G401.6 (cell line): ENCODE data around the gene EDDM13.
"Not testable (repeated sequence)": the region's sequence is repeated elsewhere in the genome, so short reads cannot be mapped to it uniquely, and the experiment has no call there.

Experiments used
- FAIRE-seq: peaks from 2 replicates; lab custom pipeline; 2012; peaks lifted over from hg19 to GRCh38; lab: Jason Lieb, UNC

Gene EDDM13

DNA sequence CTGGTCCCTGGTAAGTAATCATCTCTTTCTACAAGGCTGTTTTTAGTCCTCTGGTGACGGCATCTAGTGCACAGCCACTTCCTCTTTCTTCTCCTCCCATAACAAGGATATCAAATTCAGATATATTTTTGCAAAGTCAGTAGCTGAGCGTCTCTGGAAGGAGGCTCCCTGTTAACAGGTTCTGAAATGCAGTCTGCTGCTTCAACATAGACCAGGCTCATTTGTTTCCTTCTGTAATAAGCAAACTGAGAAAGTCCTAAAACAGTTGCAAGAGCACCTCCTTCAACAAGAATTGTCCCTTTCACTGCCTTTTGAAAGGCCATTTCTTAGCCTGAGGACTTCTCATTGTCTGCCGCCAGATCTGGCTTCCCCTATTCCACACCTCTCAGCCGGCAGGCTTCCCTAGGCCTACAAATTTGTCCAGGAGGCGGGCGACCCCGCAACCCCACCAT lies 49.5 kb downstream of the EDDM13 start:
- no peak for FAIRE-seq

DNA sequence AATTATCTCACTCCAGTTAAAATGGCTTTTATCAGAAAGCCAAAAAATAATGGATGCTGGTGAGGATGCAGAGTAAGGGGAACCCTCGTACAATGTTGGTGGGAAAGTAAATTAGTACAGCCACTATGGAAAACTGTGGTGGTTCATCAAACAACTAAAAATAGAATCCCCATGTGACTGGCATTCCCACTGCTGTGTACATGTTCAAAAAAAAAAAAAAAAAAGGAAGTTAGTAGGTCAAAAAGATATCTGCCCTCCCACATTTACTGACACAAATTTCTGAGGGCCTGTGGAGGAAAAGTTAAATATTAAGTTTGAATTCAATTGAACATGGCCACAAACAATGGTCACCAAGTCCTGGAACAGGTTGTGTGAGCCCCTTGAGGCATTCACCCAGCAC lies 51.9 kb downstream of the EDDM13 start:
- no peak for FAIRE-seq

DNA sequence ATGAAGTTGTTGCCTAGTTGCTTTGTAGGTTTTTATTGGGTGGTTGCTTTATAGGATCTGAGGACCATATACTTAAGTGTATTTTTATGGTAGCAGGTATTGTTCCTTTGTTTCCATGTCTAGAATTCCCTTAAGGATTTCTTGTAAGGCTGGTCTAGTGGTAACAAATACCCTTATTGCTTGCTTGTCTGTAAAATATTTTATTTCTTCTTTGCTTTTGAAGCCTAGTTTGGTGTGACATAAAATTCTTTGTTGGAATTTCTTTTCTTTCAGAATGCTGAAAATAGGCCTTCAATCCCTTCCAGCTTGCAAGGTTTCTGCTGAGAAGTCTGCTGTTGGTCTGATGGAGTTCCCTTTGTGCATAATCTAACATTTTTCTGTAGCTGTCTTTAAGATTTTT lies 60.1 kb downstream of the EDDM13 start:
- no peak for FAIRE-seq

DNA sequence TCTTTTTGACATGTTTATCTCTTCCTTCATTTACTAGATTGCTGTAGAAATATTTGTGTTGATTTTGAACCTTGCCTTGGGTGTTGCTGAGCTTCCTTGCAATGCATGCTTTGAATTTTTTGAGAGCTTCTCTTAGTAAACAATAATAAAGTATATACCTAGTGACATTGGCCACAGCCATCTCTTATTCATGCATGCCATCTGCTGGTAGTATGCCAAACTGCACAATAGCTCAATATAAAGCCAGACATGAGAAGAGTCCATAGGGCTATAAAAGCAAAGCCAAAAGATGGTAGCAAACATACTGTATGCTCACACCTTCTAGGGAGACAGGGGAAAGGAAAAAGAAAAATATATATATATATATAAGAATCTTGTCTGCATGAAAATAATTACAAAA lies 61.0 kb downstream of the EDDM13 start:
- FAIRE-seq, result peak; percentile 49

DNA sequence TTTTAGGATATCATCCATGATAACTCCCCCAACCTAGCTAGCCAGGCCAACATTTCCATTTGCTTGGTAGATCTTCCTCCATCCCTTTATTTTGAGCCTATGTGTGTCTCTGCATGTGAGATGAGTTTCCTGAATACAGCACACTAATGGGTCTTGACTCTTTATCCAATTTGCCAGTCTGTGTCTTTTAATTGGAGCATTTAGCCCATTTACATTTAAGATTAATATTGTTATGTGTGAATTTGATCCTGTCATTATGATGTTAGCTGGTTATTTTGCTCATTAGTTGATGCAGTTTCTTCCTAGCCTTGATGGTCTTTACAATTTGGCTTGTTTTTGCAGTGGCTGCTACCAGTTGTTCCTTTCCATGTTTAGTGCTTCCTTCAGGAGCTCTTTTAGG lies 62.8 kb downstream of the EDDM13 start:
- FAIRE-seq, result not testable (repeated sequence)

DNA sequence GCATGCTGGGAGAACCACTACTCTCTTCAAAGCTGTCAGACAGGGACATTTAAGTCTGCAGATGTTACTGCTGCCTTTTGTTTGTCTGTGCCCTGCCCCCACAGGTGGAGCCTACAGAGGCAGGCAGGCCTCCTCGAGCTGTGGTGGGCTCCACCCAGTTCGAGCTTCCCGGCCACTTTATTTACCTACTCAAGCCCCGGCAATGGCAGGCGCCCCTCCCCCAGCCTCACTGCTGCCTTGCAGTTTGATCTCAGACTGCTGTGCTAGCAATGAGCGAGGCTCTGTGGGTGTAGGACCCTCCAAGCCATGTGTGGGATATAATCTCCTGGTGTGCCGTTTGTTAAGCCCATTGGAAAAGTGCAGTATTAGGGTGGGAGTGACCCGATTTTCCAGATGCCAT lies 64.5 kb downstream of the EDDM13 start:
- not testable (repeated sequence) for FAIRE-seq

DNA sequence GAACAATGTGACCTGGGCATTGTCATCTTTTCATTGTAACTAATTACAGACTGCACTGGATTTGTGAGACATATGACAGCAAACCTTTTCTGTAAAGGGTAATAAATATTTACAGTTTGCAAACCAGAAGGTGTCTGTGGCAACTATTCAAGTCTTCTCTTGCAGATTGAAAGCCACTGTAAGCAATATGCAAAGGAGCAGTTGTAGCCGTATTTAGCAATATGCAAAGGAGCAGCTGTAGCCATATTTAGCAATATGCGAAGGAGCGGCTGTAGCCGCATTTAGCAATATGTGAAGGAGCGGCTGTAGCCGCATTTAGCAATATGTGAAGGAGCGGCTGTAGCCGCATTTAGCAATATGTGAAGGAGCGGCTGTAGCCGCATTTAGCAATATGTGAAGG lies 66.5 kb downstream of the EDDM13 start:
- FAIRE-seq, result not testable (repeated sequence)

DNA sequence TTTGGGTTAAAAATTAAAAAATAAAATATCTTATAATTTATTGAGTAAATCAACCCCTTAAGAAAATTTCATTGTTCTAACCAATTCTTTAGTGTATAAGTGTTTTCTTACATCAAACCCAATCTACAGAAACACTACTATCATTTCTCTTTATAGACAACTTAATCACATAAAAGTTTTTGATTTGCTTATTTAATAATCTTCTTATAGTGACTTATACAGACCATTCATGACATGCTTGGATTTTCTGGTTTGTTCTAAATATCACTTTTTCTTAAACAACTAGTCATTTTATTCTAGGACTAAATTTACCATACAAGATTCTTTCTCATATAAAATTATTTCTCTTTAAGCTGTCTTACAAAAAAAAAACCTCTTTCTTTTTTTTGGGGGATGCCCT lies 69.4 kb downstream of the EDDM13 start:
- peak; percentile 90 for FAIRE-seq

DNA sequence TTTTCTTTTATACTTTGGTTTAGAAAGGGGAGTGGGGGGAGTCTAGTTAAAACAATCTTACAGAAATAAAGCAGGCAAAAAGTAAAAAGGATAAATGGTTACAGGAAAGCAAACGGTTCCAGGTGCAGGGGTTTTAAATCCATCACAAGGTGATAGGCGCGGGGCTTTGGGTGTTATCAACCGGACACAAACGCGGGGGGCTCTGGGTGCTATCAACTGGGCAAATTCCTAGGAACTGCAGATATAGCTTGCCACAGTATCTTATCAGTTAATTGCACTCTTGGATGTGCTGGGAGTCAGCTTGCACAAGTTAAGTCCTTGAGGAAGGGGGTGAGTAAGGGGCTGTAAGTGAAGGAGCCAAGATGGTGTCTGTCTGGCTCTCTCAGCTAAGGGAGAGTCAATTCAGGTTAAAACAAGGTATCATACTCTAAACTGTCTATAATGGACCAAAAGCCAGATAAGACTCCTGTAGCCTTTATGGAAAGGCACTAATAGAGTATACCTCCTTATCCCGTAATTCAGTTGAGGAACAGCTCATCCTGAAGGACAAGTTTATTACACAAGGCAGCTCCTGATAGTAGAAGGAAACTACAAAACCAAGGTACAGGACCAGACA lies 74.7 kb downstream of the EDDM13 start:
- no peak for FAIRE-seq

DNA sequence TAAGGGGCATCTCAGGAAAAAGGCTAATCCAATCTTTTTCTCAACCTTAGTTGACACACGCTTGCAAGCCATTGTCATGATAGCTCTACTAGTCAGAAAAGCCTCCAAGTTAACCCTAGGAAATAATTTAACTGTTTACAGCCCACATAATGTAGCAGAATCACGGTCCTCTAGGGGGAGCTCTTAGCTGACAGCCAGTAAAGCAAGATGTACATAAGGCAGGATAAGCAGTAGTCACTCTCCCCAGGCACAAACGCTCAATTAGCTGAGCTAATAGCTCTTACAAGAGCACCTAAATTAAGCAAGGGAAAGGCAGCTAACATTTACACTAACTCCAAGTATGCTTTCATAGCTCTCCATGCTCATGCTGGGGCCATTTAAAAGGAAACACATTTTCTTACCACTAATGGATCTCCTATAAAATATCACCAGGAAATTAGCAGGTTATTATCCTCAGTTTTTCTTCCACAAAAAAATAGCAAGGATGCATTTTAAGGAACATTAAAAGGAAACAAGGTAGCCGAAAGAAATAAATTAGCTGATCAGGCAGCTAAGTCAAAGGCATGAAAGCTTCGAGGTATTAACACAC lies 75.8 kb downstream of the EDDM13 start:
- FAIRE-seq, result no peak

DNA sequence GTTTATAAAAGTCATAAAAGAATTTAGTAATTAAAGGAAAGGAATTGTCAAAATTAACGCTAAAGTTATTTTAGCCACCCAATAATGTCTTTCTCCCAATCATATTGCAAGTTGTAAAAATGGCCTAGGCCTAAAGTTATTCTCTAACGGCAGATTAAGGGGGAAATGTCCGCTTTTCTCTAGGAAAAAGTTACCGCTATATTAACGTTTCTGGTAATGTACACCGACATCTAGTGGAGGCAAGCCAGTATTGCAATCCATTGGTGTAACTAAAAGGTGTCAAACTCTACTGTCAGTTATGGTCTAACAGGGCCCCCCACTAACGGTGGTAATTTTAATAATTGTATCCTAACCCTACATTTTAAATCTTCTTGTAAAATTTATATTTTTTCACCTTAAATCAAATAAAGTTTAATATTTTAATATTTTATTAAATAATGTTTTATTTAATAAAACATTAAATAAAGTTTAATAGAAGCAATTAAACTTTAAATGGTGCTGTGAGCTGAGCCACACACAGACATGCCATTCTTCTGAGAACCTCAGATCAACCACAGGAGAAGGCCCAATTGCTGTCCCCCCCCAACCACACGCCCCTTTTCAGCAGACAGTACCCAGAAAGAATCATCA lies 78.0 kb downstream of the EDDM13 start:
- peak; percentile 87 for FAIRE-seq

DNA sequence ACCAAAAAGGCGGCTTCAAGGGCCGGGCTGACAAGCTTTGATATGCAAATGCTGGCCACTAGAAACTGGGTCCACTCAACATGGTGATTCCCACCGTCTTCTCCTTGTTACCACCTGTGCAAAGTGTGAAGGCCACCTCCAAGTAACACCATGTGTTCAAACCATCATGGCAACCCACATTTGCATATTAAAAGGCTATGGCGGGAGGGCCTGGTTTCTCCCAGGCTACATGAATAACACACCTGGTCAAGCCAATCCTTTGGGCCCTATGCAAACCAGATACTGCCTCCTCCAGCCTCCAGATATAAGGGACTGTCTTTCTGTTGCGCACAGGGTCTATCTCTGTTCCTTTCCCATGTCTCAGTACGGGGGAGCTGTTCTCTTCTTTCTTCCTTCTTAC lies 78.7 kb downstream of the EDDM13 start:
- no peak for FAIRE-seq

DNA sequence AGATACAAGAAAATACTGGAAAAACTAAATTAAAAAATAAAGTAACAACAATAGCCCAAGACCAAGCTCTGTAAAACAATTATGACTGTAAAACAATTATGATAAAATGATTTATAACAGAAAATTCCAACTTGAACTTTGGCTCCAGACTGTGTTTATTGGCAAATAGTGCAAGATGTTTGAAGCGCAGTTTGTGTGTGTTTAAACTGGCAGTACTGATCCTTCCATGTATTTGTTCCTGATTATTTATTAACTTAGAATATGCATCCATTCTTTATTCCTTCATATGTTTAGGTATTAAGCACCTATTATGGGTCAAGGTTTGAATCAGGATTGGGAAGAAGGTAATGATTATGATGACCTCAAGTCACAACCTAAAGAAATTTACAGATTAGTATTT lies 83.0 kb downstream of the EDDM13 start:
- no peak for FAIRE-seq

DNA sequence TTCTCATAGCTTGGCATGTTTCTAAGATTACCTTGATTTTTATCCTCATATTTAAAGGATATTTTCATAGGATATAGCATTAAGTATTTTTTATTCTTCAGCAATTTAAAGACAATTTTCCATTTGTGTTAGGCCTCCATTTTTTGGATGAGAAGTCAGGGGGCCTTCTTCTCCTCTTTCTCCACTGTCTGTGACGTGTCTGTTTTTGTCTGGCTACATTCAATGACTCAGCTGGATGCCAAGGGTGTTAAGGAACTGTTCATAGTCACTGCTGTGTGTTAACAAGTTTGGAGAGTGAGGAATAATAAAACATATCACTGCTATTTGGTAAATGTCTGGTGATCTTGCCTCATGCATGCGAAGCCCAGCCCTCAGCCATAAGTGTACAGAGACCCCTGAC lies 84.4 kb downstream of the EDDM13 start:
- no peak for FAIRE-seq
